NCI-H187 (cell line): Measurements from ENCODE around the gene HINFP.
A peak's percentile ranks its signal among the peaks of the same experiment; 100 is the strongest.
"Not testable (repeated sequence)": the region's sequence is repeated elsewhere in the genome, so short reads cannot be mapped to it uniquely, and the experiment has no call there.

Experiments
- DNase-seq, 2 experiments: peaks; one replicate each; lab custom pipeline; 2025; lab: John Stamatoyannopoulos, UW

Gene HINFP

DNA sequence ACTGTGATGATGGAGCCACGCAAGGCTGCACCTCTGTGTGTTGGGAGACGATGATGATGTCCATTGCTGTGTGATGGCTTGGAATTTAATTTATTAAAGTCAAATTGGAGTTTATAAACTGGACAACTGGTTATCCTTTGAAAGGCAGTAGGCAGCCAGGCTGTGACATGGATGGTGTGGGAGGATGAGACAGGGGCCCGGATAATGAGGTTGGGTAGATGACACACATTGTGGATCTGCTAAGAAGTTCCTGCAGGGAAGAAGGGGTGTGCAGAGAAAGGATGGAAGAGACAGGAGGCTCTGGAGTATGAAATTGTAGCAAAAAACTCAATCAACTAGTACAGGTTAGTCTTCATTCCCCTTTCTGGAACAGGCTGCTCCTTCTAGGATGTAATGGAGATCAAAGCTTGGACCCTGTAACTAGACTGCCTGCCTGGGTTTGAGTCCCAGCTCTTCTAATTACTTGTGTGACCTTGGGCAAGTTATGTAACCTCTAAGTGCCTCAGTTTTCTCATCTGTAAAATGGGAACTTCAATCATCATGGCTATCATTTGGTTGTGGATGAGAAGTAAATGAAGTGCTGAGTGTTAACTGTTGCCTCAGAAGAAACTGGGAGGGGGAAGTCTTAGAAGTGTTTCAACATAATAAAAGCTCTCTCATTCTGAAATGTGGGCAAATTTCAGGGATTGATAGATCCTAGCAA is 4.2 kb upstream of the HINFP start:
- DNase-seq = no peak

DNA sequence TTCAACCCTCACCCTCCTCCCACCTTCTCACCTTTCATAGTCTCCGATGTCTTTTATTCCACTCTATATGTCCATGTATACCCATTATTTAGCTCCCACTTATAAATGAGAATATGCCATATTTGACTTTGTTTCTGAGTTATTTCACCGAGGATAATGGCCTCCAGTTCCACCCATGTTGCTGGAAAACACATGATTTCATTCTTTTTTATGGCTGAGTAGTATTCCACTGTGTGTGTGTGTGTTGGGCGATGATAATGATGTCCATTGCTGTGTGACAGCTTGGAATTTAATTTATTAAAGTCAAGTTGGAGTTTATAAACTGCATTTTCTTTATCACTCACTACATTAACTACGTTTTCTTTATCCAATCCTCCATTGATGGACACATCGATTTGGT is 3.2 kb upstream of the HINFP start:
- no peak for DNase-seq

DNA sequence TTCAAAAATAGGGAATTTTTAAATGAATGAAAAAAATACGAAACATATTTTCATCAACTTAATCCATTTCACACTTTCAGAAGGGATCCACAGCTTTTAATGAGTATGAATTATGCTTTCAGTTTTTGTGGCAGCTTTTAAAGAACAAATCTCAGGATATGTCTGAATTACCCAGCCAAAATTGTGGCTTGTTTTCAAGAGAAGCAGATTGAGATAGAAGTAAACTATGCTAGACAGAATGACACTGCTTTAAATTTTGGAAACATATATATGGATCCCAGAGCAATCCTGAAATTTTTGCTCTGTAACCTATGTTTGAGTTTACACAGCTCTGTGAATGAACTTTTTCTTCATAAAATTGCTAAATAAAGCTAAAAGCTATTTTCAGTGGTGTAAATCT is 2.4 kb upstream of the HINFP start:
- no peak for DNase-seq

DNA sequence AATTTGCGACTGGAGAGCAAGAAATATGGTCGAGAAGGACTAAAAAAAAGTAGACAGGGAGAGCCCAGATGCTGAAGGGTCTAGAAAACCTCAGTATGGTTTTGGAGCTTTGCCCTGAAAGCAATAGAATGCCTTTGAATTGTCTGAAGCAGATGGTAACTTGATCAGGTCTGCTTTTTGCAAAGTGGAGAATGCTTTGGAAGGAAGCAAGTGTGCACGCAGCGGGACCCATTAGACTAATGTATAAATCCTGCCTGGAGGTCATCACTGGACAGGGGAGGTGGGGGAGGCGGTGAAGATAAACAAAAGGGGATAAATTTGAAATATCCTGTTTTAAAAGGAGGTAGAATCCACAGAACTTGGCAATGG is 757 bp upstream of the HINFP start:
- peak in 1 of 2 experiments; percentile 44 for DNase-seq

DNA sequence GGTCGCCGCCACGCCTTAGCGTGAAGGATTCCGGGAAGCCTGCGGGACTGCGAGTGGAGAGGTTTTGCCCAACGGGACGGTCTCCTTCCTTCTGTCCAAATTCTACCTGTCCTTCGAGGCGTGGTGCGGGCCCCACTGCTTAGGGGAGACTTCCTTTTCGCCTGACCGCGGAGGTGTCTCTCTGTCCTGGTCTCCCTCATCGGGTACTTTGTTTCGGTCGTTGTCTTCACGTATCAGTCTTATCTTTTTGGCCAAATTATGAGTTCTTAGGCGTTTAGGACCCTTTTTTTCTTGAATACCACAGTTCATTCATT is 388 bp downstream of the HINFP start:
- DNase-seq = no peak

DNA sequence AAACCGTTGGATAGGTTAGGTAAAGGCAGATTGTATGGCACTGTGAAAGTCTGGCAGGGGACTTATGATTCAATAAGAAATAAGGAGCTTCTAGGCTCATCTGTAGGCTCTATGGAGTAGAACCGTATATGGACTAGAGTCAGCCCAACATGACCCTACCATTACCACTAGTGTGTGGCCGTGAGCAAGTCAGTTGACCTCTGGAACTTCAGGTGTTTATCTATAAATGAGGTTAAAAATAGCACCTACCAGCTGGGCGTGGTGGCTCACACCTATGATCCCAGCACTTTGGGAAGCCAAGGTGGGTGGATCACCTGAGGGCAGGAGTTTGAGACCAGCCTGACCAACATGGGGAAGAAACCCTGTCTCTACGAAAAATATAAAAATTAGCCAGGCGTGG is 4.4 kb downstream of the HINFP start:
- DNase-seq = no peak

DNA sequence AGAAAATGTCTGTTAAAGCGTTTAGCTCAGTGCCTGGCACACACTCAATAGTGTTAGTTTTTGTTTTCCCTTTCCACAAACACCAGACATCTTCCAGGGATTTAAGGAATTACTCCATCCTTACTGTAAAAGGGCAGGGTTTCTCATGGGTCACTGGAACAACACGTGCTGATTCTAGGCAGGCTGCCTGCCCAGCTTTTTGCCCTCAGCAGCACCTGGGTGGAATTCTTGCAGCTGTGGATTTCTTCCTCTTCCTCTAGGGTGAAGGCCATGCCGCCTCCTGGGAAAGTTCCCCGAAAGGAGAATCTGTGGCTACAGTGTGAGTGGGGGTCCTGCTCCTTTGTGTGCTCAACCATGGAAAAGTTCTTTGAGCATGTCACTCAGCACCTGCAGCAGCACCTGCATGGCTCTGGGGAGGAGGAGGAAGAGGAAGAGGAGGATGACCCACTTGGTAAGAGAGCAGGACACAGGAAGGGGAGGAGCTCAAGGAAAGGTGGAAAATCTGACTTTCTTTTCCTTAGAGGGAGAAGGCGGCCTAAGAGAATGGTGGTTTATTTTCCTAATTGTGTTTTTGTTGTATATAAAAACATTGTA is 5.4 kb downstream of the HINFP start:
- no peak for DNase-seq

DNA sequence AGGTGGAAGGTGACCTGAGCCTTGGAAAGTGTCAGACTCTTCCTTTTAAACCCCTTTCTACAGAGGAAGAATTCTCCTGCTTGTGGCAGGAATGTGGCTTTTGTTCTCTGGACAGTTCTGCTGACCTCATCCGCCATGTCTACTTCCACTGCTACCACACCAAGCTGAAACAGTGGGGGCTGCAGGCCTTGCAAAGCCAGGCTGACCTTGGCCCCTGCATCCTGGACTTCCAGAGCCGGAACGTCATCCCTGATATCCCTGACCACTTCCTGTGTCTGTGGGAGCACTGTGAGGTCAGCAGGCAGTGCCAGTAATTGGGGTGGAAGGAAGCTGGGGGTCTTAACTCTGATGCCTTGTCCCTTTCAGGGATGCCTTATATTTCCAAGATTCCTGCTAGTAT is 9.3 kb downstream of the HINFP start:
- no peak for DNase-seq

DNA sequence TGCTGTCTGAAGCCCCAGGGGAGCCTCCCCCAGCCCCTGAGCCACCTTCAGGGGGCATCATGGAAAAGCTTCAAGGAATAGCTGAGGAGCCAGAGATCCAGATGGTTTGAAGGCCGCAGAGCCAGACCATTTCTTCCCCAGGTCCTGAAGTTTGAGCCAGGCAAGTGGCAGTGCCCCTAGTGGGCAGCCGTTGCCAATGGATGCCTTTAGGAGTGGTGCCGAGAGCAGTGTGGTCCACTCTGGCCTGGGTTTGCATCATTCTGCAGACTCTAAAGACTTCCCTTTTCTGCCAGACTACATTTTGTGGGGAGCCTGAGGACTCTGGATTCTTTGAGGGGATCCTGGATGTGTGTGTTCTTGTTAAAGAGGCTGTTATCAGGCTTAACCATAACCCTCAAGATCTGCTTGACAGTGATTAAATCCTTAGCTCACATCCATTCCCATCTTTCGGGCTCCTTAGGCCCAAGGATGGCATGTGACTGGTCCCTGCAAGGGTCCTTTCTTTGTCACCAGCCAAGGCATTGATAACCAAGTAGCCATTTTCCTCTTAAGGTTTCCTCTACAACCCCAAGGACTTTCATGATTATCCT is 13.1 kb downstream of the HINFP start:
- DNase-seq = no peak

DNA sequence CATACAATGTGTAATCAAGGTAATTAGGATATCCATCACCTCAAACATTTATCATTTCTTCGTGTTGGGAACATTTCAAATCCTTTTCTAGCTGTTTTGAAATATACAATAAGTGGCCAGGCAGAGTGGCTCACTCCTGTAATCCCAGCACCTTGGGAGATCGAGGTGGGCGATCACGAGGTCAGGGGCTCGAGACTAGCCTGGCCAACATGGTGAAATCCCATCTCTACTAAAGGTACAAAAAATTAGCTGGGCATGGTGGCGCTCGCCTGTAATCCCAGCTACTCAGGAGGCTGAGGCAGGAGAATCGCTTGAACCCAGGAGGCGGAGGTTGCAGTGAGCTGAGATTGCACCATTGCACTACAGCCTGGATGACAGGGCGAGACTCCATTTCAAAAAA is 17.9 kb downstream of the HINFP start:
- not testable (repeated sequence) for DNase-seq

DNA sequence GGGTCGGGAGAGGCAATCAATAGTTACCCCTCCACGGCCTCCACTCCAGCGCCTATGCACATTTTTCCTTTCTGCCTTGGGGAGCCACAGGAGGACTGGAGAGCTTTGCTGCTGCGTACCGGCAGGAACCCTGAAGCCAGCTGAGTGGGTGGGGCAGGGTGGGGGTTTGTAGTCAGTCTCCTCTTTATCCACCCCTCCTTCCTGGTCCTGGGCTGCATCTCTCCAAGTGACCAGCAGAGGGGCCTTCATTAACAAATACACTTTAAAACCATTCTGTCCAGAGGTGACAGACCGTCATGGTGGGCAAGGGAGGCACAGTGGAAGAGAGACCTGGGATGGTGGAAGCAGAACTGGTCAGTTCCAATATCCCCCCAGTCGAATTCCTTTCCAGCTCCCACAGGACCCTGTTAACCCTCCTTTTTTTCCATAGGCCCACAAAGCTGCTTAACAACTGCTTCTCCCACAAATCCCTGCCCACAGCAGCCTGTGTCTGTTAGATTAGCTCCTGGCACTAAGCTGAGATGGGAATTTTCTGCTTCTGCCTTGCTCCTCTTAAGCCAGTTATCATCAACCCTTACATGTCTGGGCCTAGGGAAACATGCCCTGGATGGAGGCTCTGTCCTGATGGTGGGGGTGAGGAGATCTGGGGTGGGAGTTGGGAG is 23.6 kb downstream of the HINFP start:
- DNase-seq = no peak

DNA sequence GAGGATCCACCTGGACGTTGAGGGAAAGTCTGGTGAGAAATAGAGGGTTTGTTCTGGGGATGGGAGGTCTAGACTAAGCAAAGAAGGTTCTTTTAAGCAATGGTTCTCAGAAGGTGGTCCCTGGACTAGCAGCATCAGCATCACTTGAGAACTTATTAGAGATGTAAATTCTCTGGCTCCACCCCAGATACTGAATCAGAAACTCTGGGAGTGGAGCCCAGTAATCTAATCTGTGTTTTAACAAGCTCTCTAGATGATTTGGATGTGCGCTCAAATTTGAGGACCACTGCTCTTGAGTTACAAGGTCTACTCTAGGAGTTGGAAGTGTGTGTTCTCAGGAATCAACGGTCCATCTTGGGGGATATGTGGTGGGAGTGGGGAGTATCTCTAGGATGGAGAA is 24.2 kb downstream of the HINFP start:
- DNase-seq = no peak

DNA sequence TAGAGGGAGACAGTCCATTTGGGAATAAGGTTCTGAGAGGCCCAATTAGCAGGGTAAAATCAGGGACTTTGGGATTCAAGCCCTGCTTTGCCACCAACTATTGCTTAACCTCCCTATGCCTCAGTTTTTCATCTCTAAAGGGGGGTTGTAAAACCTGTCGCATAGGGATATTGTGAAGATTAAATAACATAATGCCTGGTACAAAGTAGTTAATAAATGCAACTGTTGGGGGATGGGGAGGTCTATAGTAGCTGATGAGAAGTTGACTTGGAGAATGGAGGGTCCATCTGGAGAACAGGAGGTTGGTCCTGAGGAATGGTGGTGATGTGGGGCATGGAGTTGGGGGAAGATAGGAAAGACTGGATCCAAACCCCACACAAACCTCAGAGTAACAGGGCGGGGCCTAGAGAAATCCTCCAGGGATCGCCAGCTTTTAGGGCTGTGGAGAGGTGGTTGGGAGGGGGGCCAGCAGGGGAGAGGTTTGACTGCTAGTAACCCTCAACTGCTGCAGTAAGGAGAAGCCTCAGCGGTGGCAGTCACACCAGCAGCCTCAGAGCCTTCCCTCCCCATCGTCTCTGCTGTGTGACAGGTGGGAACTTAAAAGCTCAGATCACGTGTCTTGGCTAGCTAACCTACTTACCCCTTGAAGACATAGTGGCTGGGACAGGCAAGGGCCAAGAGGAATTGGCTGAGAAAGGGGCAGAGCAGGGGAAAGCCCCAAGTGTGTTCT is 26.4 kb downstream of the HINFP start:
- peak in 1 of 2 experiments; percentile 57 for DNase-seq

DNA sequence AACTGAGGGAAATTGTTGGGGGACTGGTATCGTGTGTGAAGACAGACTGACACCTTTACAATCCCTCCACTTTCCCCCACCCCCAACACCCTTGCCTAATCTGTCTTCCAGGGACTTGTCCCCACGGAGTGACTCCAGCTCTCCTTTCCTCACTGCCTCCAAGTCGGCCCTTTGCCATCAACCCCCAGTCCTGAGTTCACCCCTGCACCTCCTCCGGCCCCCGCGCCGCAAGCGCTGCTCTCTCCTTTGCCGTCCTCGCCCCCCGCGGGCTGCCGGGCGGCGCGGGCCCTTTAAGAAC is 27.3 kb downstream of the HINFP start:
- no peak for DNase-seq

DNA sequence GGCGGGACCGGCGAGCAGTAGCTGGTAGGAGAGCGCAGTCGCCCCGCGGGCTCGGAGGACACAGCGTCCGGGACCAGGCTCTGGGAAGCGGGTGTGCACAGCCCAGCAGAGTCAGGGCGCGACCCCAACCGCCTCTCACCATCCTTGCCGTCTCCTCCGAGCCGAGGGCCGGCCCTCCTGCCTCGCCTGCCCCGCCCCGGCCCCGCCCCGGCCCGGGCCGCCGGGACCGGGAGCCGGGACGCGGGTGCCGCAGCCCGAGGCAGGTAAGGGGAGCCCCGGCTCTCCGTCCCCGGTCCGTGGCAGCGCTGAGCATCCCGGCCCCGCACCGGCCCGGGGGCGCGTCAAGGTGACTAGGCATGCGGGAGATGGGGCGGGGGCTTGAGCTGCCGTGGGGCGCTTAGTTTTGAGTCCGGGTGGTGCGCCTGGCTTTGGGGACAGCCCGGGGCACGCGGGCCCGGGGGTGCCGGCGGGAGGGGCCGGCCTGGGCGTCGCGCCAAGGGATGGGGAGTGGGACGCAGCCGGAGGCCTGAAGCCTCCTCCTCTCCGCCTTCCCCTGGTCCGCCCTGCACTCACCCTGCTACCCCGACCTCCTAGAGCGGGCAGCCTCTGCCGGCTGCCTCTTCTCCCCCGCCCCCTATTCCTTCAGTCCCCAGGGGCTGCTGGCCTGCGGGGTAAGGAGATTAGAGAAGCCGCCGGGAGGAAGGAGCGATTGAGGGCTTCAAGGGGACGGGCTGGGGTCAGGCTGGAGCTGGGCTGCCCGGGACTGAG is 27.8 kb downstream of the HINFP start, which contains the start of gene ABCG4:
TSS of gene ABCG4 (plus strand) at position 35 of the 768 bp plus-strand sequence. CDS start 914 bp downstream, outside the sequence.
- DNase-seq = no peak

DNA sequence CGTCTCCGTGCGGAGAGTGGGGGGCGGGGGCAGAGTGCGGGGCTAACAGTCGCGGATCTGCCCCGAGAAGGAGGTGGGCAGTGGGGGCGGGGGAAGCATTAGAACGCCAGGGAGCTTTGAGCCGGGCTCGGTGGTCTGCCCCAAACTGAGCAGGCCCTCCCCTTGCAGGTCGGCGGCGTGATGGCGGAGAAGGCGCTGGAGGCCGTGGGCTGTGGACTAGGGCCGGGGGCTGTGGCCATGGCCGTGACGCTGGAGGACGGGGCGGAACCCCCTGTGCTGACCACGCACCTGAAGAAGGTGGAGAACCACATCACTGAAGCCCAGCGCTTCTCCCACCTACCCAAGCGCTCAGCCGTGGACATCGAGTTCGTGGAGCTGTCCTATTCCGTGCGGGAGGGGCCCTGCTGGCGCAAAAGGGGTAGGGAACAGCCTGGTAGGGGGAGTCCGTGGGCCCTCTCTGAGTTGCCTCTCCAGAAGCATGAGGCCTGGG is 28.5 kb downstream of the HINFP start:
- no peak for DNase-seq

DNA sequence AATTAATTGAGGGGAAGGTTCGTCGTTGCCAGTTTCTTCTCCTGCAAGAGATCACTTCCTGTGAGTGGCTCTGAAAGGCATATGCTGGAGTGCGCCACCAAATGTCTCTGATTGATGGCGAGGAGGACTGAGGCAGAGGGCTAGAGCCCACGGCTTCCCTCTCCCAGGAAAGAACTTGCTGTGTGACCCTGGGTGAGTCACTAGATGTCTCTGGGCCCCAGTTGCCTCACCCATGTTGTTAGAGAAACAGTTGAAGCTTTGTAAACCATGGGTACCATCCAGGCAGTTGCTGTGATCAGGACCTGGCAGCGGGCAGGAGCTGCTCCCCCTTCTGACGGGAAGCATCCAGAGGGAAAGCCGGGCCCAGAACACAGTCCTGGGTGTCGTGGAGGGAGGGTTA is 30.7 kb downstream of the HINFP start:
- no peak for DNase-seq

DNA sequence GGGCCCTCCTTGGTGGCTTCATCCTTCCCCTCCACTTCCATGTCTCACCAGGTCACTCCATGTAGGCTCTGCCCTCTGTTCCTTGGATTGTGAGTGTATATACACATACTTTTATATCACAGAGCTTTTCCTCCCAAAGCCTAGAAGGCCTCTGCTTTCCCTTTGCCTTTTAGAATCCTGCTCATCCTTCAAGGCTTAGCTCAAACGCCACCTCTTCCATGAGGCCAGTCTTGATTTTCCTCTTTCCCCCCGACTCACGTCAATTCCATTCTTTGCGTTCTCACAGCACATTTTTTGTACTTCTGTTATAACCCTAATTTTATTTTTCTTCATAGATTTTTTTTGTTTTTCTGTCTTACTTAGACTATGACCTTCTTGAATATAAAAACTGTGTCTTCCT is 31.2 kb downstream of the HINFP start:
- DNase-seq = no peak

DNA sequence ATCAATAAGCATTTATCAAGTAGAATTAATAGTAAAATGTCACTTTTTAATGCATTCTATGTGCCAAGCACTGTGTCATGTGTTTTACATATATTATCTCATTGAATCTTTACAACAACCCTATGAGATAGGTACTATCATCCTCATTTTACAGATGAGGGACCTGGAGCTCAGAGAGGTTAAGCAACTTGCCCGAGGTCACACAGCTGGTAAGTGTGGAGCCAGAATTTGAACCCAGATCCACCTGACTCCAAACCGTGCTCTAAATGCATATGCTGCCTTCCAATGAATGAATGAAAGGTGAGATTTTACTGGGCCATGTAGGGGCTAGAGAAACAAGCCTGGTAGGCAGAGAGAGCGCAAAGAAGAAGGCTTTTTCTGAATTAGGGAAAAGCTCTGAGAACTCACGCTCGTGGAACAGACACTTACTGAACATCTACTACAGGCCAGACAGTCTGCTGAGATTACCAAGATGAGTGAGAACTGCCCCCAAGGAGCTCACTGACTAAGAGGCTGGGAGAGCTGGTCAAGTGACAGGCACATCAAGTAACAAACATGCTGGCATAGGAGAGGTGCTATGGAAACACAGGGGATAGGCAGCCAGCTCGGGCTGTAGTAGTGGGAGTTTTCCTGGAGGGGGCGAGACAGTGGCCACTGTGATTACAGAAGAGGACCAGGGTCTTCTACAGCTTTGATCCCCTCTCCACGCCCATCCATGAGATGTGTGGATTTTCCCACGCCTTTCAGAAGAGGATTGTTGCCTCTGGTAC is 31.9 kb downstream of the HINFP start:
- no peak for DNase-seq

DNA sequence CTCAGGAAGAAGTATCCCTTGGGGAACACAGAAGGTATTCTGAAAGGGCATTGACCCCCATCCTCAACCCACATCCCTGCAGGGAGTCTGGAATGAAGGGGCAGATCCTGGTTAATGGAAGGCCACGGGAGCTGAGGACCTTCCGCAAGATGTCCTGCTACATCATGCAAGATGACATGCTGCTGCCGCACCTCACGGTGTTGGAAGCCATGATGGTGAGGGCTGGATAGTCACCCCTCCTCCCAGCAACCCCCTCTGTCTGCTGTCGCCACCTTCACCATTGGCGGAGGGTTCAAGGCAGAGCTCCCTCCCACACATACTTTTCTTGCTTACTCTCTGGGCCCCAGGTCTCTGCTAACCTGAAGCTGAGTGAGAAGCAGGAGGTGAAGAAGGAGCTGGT is 32.8 kb downstream of the HINFP start:
- no peak for DNase-seq
